GM13976 (cell line): ENCODE data around the gene CKAP5.

Experiments
- DNase-seq: peaks from one replicate; pipeline ENCODE4 v3.0.0; 2012; ENCODE audit warnings: low spot score
- CTCF ChIP-seq: IDR thresholded peaks from 2 replicates; pipeline ENCODE4 v1.5.1; 2012; ENCODE audit warnings: borderline replicate concordance, mild to moderate bottlenecking; ENCODE audit not compliant: insufficient read depth; ENCODE audit errors: extremely low read depth, missing control alignments, control extremely low read depth
- in situ Hi-C: fragments of 300-500 bp; cut with MboI; formaldehyde crosslinking; loops from one replicate; pipeline ENCODE4 v1.12.0; 2022; ENCODE audit warnings: low sequenced_read_pairs, mixed read lengths, inconsistent platforms; ENCODE audit not compliant: unreplicated experiment

CKAP5 gene

GRCh38 chr11:46728659-46729040 is 117.4 kb downstream of the CKAP5 start:
- TF ChIP-seq CTCF, result no peak
- no peak for DNase-seq
- in situ Hi-C loops, result no loop called here

- in situ Hi-C loops, result no loop called here
- DNase-seq, result no peak
- no peak for TF ChIP-seq CTCF
These were observed 118.0 kb downstream of the CKAP5 start for GRCh38 chr11:46727952-46728658.

DNA sequence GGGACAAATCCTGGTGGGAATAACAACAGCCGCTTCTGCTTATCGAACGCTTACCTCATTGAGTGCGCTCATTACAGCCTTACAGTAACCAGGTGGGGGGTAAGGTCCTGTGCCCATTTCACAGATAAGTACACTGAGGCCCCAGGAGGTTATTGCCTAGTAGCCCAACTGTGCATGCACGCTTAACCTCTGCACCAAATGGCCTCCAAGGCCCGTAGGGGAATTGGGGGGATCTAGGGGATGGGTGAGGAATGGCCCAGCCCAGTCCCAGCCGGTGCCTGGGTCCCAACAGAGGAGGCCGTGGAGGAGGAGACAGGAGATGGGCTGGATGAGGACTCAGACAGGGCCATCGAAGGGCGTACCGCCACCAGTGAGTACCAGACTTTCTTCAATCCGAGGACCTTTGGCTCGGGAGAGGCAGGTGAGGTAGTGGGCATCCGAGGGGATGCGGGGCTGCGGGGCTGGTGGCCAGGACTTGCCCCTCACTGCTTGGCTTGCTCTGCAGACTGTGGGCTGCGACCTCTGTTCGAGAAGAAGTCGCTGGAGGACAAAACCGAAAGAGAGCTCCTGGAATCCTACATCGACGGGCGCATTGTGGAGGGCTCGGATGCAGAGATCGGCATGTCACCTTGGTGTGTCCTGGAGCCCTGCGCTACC is 119.7 kb downstream of the CKAP5 start:
- DNase-seq, result peak; percentile 31
- no peak for TF ChIP-seq CTCF
- in situ Hi-C loops, result no loop called here

GRCh38 chr11:46725338-46726205 is 120.5 kb downstream of the CKAP5 start:
- DNase-seq, result no peak
- no peak for TF ChIP-seq CTCF
- in situ Hi-C loops, result no loop called here

- no peak for TF ChIP-seq CTCF
- in situ Hi-C loops, result no loop called here
- no peak for DNase-seq
These were observed 122.0 kb downstream of the CKAP5 start for GRCh38 chr11:46724088-46724487.

- in situ Hi-C loops, result no loop called here
- TF ChIP-seq CTCF, result no peak
- DNase-seq, result no peak
These were observed 122.8 kb downstream of the CKAP5 start for GRCh38 chr11:46723359-46723680.
